Measurements from ENCODE around the gene RELT.
"Not testable (repeated sequence)": the region's sequence is repeated elsewhere in the genome, so short reads cannot be mapped to it uniquely, and the experiment has no call there.

The RELT gene

DNA sequence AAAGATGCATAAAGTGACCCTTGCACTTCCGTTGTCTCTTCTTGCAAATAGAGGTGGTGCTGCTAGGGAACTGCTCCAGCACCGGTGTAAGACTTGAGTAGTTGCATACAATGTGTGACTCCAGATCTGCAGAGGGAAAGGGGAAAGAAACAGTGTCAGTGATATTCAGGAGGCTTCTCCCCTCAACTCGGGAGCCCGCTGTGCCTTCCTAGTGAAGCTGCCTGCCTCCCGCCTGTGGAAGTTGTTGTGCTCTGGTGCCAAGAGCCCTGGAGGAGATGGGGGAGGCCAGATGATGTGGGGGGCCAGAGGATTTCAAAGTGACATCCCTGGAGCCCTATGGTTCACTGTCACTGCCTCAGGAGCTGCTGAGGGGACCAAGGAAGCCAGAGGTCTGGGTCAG is 30.4 kb downstream of the RELT start:
- DNase-seq: no peak

DNA sequence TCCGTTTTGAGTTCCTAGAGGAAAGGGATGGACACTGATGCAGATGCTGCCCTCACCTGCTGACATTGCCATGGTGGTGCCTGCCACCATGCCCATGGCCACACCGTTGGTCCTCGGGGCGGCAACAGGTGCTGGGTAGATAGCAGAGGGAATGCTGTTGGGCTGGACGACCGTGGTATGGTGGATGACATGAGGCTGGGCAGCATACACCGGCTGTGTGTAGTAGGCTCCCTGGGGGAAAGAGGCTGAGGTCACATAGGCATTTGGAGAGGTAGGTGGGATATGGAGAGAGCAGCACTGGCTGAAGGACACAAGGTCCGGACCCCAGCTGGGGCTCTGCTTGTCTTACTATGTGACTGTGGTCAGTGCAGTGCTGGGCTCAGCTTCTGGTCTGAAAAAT is 33.2 kb downstream of the RELT start:
- no peak for DNase-seq

DNA sequence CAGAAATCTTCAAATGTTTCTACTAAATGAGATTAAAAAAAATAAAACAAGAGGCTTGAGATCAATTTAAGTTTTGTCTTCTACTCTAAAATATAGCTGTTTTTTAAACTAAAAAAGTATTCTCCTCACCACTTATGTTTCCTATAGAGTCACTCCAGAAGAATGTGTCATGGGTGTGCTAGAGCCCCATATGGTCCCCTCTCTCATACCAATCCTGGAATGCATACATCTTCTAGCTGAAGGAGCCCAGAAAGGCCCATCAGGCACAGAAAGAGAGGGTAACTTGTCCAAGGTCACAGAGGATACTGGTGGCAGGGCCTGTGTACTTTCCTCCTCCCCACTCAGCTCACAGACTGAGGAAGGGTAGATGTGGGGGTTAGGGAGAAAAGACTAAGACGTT is 34.4 kb downstream of the RELT start:
- no peak for DNase-seq

DNA sequence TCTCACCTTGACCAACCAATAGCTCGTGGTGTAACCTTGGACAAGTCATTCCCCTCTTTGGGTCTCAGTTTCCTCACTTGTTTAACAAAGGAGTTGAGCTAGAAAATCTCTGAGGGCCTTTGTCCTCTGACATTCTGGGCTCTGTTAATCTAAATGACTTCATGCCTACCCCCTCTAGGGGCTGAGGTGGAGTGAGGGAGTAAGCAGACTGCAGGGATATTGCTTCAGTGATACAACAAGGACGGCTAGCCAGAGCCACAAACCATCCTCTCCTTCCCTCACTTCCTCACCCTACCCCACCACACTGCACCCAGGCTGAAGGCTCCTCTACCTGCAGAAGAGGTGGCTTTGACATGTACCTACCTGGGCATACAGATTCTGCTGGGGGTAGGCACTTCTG is 34.8 kb downstream of the RELT start:
- DNase-seq: no peak

DNA sequence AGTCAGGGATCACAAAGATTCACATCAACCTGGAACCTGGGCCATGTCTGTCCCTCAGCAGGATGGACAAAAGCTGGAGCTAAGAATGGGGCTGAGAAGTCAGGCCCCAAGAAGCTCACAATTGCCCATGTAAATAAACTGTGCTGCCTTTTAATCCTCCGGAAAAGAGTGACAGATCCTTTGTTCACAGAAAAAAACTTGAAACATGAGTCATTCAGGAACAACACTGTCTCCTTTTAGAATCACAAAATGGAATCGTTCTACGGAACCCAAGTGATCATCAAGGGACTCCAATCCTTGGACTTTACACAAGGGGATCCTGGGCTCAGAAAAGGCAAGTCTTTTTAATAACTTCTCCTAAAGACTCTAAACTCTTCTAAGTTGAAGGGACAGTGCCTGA is 36.1 kb downstream of the RELT start:
- no peak for DNase-seq

DNA sequence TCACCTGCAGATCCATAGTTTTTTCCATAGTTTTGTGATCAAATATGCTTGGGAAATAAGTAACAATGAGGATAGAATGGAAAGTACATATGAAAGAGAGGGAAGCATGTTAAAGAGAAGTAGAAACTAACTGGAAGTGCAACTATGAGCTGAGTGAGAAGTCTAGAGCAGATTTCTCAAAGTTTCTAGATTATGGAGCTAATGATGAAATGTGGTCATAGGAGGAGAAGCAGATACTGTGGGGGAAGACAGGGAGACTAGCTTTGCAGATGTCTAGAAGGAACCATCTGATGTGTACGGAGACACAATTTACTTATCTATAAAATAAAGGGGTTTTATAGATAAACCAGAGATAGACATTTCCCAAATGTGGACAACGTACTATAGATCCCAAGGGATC is 37.1 kb downstream of the RELT start:
- DNase-seq: no peak

DNA sequence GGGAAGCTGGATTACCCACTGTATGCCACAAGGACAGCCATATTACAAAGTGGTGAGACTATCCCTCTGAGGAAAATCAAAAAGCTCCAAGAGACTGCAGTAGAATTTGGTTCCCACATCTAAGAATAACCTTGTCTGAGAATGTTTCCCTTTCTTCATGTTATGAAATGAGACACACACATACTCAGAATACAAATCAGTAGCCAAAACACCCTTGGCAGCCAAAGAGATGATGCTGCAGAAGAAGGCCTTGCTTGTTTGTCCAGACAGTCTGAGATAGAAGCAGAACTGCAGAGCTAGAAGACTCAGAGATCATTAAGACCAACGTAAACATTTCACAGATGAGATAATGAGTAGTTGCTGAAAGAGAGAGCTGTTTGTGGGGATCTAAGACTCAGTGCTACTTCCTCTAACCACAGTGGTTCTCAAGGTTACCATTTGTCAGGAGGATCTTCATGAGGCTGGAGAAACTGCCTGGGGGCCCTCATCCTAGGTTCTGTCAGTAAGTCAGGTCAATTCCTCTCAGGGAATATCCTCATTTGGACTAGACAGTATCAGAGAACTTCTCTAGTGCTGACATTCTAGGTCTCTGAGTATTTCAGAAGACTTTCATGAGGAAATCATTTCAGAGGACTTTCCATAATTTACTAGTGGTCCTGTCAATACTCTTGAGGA is 38.9 kb downstream of the RELT start:
- no peak for DNase-seq

DNA sequence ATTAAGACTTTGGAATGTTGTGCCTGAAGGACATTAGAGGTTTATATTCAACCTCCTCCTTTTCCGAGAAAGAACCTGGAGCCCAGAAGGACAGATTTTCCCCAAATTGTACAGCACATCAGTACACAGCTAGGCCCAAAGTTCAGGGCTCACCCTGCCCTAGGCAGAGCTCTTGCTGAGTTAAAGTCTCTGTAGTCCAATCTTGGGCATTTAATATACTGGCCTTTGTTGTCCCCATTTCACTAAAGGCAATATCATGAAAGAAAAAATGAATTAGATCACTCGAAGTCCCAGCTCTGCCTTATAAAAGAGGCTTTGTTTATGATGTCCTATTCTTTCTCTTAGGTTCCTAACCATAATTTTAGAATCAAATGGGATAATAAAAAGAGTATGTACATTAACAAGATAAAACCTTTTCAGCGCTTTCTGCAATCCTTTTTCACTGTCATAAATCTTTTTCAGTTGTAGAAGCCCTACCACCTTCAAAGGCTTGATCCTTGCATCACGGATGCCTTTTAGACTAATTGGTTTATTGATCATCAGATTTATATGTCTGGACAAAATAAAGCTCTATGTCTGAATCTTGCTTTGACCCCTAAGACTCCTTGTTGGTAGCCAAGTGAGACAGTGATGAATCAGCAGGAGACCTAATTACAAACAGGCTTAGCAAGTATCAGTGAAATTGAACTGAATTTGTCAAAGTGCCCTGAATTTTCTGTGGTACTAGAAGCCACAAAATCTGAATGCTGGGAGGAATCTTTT is 39.8 kb downstream of the RELT start:
- DNase-seq: no peak

DNA sequence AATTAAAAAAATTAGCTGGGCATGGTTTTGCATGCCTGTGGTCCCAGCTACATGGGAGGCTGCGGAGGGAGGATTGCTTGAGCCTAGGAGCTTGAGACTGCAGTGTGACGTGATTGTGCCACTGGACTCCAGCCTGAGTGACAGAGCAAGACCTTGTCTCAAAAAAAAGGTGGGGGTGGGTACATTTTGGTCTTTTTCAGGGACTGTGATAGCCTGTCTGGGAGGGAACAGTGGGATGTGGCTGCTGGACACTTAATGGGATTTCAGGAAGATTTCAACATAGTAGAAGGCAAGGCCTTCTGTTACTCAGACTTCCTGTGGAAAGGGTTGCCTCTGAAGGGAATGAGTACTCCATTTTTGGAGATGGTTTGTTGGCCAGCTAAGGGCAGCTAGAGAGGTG is 40.6 kb downstream of the RELT start:
- no peak for DNase-seq

DNA sequence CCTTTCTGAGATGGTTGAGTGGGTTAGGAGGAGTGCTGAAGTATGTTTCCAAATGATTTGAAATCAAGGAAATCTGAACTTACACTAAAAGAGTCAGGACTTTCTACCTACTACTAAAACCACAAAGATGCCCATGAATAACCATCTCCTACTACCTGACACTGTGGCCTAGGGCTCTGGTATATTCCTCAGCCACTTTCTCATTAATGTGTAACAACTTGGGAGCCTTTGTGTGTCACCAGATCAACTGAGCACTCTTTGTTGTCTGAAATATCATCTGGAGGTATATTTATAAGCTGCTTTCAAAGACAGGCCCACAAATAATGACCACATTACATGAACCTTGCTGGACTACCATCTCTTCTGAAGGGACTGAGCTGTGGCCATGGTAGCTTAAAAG is 43.9 kb downstream of the RELT start:
- no peak for DNase-seq

DNA sequence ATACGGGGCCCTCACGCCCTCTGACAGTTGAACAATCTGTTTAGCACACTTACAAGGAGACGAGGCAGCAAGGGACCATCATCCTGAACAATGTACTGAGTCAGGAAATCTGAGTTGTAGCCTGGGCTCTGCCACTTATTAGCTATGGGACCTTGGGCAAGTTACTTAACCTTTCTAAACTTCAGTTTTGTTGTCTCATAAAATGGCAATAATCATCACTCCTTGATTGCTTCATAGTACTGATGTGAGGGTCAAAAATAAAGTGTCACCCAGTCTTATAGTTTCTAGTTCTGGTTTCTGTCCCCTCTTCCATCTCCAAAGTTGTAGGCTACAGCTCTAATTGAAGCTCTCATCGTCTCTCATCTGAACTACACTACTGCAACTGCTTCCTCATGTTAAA is 46.7 kb downstream of the RELT start:
- no peak for DNase-seq

DNA sequence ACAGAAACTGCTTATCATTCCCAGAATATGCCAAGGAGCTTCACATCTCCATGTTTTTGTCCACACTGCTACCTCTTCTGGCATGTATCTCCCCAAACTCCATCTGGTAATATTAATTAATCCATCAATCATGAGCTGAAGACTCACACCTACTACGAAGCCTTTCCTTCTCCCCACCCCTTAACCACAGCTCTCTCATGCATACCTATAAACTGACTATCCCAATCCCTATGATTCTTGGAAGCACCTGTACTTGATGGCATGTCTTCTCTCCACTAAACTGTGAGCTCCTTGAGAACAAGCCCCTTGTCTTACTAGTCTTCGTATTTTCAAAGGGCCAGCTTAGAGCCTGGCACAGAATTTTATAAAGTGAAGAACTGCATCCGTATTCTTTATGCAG is 47.3 kb downstream of the RELT start:
- no peak for DNase-seq

DNA sequence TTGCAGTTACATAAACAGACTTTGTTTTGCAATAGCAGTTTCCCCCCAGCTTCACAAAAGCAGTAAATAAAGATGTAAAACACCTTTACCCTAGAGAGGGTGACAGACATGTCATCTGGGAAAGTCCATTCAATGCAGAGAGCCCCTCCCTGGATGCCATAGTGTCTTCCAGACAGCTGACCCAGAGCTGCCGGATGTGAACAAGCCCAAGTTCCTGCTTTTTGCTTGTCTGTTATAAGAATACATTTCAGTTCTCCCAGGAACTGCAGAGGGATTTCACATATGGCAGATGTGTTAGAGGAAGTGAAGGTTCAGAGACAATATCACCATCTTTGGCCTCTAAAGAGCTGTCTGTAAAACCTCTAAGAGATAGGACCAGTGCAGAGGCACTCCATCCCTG is 48.9 kb downstream of the RELT start:
- no peak for DNase-seq

DNA sequence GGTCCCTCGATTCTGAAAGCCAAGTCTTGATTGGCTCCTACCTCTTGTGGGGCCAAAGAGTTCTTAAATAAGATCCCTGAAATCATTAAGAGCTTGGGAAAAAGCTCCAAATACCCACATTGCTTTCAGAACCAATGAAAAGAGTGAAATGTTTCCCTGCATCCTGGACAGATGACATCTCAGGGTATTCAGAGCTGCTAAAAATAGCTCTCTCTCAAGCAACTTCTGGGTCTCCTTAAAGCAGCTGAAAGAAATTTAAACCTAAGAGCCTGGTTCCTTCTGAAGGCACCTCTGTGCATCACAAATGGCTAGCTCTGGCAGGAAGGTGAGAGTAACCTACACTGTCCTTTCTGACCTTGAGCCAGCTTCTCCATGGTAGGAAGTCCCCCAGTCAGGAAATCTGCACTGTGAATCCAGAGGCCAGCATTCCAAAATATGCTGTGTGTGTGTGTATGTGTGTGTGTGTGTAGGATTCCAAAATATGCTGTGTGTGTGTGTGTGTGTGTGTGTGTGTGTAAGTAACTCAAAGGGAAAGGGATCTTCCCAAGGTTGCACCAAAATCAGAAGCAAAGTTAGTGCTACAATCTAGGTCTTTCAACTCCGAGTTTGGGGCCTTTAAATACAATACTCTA is 50.1 kb downstream of the RELT start:
- DNase-seq: no peak

DNA sequence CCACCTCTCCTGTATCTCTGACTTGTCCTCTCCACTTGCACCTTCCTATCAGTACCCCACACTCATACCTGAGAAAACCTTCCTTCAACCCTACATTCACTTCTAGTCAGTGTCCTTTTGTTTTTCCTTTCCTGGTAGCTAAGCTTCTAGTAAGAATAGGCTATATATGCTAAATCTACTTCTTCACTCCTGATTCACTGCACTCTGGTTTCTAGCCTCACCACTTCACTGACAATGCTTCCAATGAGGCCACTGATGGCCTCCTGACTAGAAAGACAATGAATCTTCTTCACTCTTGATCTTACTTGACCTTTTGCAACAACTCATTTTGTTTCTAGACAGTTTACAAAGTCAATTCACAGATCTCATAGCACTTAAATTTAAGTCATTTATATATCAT is 52.0 kb downstream of the RELT start:
- no peak for DNase-seq

DNA sequence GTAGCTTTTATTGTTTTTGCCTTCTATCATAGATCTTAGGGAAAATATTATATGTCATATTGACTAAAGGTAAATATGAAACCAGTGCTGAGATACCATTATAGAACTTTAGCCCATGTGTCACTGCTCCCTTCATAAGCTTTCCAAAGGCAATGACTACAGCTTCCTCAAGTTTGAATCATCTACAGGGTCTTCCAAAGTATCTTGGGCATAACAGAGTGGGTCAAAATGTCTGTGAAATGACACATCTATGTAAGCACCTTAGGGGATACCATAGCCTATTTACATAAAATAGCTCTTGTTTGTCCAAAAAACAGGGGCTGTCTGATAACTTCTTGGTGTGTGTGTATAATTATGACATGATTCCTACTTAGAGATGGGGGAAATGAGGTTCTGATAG is 52.5 kb downstream of the RELT start:
- DNase-seq: no peak

DNA sequence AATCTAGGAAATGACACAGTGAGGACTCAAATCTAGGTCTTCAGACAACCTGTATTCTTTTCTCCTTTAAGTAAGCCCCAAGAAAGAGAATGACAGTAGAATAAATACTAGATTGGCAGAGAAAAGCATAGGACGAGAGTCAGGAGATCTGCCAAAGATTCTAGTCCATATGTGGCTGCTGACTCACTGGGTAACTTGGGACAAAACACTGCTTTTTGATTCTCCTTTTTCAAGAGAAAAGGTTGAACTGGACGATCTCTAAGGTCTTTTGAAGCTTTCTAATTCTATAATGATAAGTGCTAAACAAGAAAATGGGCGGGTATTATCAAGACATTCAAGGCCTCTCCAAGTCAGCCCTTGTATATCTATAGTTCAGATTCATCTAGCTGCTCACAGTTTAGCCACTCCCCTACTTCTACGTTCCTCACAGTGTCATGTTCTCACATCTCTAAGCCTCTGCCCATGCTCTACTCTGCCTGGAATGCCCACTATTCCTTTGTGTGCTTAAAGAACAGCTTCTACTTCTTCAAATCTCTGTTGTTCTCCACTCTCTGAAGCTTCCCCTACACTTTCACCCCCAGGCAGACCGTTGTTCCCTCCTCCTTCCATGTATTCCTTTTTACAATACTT is 53.0 kb downstream of the RELT start:
- DNase-seq: no peak

DNA sequence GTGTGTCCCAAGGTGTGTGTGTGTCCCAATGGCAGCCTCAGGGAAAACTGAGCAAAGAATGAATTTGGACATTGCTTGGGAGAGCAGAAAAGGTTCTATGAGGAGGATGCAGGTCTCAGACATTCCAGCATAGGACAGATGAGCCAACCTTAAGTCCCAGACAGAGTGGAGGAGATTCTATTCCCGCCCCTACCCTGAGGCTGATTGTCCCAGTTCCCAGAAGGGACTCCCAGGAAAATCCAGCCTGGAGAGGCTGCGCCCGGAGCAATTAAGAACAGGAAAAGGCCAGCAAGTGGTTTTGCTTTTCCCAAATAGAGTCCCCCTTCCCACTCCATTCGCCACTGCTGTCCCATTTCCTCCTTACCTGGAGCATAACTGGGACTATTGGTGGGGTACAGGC is 54.1 kb downstream of the RELT start:
- DNase-seq: no peak

DNA sequence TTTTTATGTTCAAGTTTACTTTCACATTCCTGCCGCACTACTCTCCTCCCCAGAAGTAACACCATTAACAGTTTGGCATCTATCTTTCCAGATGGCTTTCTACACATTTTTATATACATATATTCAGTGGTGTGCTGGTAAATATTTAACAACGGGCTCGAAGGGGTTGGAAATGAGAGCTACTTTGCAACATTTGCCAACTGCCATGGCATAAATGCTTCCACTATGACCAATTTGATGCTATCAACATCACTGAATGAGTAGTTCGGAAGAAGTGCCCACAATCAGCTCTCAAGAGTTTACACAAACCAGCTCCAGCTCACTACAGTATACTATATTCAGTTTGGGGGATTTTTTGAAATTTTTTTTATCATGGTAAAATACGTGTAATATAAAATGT is 55.2 kb downstream of the RELT start:
- no peak for DNase-seq

DNA sequence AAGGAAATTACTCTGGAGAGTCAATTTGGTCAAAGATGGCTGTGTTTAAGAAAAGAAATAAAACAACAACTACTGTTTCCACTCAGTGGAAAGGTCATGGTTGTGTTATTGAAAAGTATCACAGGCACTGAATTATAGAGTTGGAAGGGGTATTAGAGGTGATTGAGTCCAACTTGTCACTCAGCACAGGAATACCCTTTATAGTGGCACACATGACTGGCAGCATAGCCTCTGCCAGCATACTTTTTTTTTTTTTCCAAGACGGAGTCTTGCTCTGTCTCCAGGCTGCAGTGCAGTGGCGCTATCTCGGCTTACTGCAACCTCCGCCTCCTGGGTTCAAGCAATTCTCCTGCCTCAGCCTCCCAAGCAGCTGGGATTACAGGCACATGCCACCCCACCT is 60.7 kb downstream of the RELT start:
- DNase-seq: not testable (repeated sequence)

DNA sequence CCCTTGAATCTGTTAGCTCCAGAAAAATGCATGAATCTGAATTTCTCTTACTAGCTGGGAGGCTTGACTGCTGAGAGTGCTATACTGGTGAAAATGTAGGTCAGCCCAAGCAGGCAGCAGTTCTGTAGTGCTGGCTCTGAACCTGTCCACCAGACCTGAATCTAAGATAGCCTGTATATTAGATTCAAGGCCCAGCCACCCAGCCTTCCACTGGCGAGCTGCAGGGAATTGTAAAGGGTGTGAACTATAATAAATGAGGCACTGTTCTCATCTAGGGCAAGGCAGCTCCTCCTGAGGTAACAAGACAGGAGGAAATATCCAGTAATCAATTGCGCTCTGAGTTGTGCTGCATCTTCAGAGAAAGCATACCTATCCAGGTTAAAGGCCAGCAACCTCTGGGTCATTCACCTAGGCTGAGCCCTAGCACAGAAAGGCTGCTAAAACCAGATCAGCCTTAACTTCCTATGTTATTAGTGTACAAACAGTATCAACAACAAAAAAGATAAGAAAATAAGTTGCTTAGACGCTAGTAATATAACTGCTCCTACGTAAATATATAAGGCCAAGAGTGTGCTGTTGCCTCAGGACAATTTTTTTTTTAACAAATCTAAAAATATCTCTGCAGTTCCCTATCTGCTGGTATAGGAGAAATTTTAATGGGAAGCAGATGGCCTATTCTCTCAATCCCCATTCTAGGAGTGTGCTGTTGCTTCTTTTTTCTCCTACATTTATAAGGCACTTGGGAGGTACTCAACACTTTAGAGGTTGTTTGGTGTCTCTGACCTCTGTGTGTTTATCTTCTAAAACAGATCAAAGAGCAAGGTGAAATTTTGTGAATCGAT is 63.0 kb downstream of the RELT start:
- no peak for DNase-seq

DNA sequence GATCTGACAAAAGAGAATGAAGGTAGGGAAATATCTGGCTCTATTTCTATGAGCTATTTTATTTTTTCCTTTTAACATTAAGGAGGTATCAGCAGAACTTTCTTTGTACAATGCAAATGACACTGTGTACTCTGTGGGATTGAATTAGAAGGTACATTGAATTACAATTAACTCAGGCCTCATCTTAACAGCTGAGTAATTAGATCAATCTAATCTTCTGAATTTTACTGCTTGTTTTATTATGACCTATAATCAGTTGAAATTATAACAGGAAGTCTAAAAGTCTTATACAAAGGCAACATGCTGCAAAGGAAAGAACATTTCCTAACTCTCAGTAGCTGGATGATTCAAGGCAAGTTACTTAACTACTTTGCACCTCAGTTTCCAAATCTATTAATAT is 69.8 kb downstream of the RELT start:
- no peak for DNase-seq

DNA sequence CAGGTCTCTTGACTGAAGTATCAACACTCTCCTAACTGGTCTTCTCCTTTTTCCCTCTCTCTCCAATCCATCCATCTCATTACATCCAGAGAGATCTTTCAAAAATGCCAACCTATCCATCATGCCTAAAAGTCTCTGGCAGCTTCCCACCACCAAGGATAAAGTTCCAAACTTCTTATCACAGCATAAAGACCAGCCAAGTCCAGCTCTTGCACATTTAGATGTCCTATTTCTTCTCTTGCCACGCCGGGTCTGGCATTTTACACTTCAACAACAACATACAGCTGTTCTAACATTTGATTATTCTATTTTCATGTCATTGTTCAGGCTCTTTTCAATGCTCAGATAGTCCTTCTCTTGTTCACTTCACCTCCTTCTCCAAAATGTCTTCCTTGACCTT is 70.6 kb downstream of the RELT start:
- DNase-seq: no peak

Measured in activated CD8-positive, alpha-beta memory T cell treated with anti-CD3 and anti-CD28 coated beads, Interleukin-2, amount 50 U/mL, for 48 hours (primary cell).